ENCODE results near the gene SYCP3.

DNA sequence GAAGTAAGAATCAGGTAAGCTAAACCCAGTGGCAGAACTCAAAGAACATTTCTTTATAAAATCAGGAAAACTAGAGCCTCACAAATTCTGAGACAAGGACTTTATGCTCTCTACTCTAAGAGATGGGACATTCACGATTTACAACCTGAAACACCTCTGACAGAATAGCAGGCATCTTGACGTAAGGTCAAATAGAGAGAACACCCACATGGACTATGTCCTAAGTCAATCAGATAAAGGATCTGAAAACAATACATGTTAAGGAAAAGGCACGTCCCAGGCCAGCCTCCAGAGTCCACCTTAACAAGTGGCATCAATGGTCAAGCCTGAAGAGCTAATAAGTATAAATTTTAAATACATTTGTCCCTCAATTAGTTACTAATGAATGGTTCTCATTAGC, 39.9 kb upstream of the SYCP3 start:
- TF ChIP-seq, protein P1, sequence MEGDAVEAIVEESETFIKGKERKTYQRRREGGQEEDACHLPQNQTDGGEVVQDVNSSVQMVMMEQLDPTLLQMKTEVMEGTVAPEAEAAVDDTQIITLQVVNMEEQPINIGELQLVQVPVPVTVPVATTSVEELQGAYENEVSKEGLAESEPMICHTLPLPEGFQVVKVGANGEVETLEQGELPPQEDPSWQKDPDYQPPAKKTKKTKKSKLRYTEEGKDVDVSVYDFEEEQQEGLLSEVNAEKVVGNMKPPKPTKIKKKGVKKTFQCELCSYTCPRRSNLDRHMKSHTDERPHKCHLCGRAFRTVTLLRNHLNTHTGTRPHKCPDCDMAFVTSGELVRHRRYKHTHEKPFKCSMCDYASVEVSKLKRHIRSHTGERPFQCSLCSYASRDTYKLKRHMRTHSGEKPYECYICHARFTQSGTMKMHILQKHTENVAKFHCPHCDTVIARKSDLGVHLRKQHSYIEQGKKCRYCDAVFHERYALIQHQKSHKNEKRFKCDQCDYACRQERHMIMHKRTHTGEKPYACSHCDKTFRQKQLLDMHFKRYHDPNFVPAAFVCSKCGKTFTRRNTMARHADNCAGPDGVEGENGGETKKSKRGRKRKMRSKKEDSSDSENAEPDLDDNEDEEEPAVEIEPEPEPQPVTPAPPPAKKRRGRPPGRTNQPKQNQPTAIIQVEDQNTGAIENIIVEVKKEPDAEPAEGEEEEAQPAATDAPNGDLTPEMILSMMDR (IDR thresholded peaks at IDR 0.05), result no peak
- no peak for TF ChIP-seq POLR2A (IDR thresholded peaks at IDR 0.05)
